Keratinocyte (primary cell): ENCODE results near the gene HDAC8. TPM values are rescaled to one million over a fixed set of nuclear protein-coding genes. Genes with fewer than 3 reads are reported as not detected.

Experiments
- DNase-seq: peaks from one replicate; pipeline ENCODE4 v3.0.0-alpha.2; 2011; ENCODE audit warnings: low read depth, missing footprints, low spot score
- FAIRE-seq: peaks from 2 replicates; lab custom pipeline; 2011; peaks lifted over from hg19 to GRCh38; lab: Jason Lieb, UNC
- H2AFZ ChIP-seq: 2 replicates; pipeline ENCODE4 v1.6.0; 2012; ENCODE audit warnings: low read length, control low read depth, inconsistent platforms; ENCODE audit not compliant: control insufficient read depth
- H3K27ac ChIP-seq: 2 replicates; pipeline ENCODE4 v1.5.1; 2011; ENCODE audit warnings: low read length; ENCODE audit not compliant: control insufficient read depth, insufficient read depth
- H3K27me3 ChIP-seq: 3 replicates; pipeline ENCODE4 v1.6.0; 2011; ENCODE audit warnings: low read length; ENCODE audit not compliant: control insufficient read depth, insufficient read depth; ENCODE audit errors: extremely low read depth
- H3K36me3 ChIP-seq, 2 experiments: 2 replicates in 1 of 2; 3 replicates in 1 of 2; pipeline ENCODE4 v1.5.1; 2011; ENCODE audit warnings: low read length in 2 of 2, mild to moderate bottlenecking in 1 of 2; ENCODE audit not compliant: control insufficient read depth in 2 of 2, insufficient read depth in 2 of 2; ENCODE audit errors: extremely low read depth in 1 of 2
- H3K4me1 ChIP-seq: 3 replicates; pipeline ENCODE4 v1.5.1; 2011; ENCODE audit warnings: low read length; ENCODE audit not compliant: control insufficient read depth, insufficient read depth; ENCODE audit errors: extremely low read depth
- H3K4me2 ChIP-seq: 3 replicates; pipeline ENCODE4 v1.6.0; 2011; ENCODE audit warnings: low read depth, low read length; ENCODE audit not compliant: control insufficient read depth, insufficient read depth; ENCODE audit errors: extremely low read depth
- H3K4me3 ChIP-seq, 3 experiments: fragments of 200-600 bp in 1 of 3; sonication (generic) in 1 of 3; 2 replicates in 2 of 3; 3 replicates in 1 of 3; pipeline ENCODE4 v1.5.1; 2011 to 2016; ENCODE audit warnings: low read length in 3 of 3, mild to moderate bottlenecking in 3 of 3, control low read depth in 2 of 3, inconsistent platforms in 1 of 3, low read depth in 1 of 3, mixed read lengths in 1 of 3, mixed run types in 1 of 3, moderate library complexity in 1 of 3; ENCODE audit not compliant: control insufficient read depth in 2 of 3, insufficient read depth in 2 of 3; ENCODE audit errors: extremely low read depth in 1 of 3
- H3K79me2 ChIP-seq: 2 replicates; pipeline ENCODE4 v1.6.0; 2012; ENCODE audit warnings: low read length; ENCODE audit not compliant: control insufficient read depth, insufficient read depth
- H3K9ac ChIP-seq: 3 replicates; pipeline ENCODE4 v1.6.0; 2011; ENCODE audit warnings: low read length; ENCODE audit not compliant: control insufficient read depth, insufficient read depth; ENCODE audit errors: extremely low read depth
- H3K9me1 ChIP-seq: 3 replicates; pipeline ENCODE4 v1.6.0; 2011; ENCODE audit warnings: low read length; ENCODE audit not compliant: control insufficient read depth, insufficient read depth; ENCODE audit errors: extremely low read depth
- H3K9me3 ChIP-seq: 2 replicates; pipeline ENCODE4 v1.5.1; 2012; ENCODE audit warnings: low read depth, low read length; ENCODE audit not compliant: control insufficient read depth
- H4K20me1 ChIP-seq: 3 replicates; pipeline ENCODE4 v1.6.0; 2011; ENCODE audit warnings: low read length; ENCODE audit not compliant: control insufficient read depth, insufficient read depth; ENCODE audit errors: extremely low read depth
- CTCF ChIP-seq, 3 experiments: IDR thresholded peaks in 1 of 3; conservative IDR thresholded peaks in 1 of 3; optimal IDR thresholded peaks in 1 of 3; 2 replicates in 2 of 3; 3 replicates in 1 of 3; pipeline versions ENCODE3 to v1.5.1; 2011; ENCODE audit warnings: low read length in 3 of 3, mild to moderate bottlenecking in 3 of 3, moderate library complexity in 2 of 3, control low read depth in 1 of 3, inconsistent platforms in 1 of 3; ENCODE audit not compliant: insufficient read depth in 2 of 3; ENCODE audit errors: extremely low read depth in 1 of 3
- EZH2 ChIP-seq: IDR thresholded peaks from one replicate; pipeline ENCODE4 v1.6.1; 2012; ENCODE audit warnings: inconsistent platforms, mild to moderate bottlenecking, low read length, moderate library complexity
- dilution Hi-C: fragments of 300-500 bp; cut with MboI; formaldehyde crosslinking; loops from one replicate; pipeline ENCODE4 v1.7.0; 2020; ENCODE audit warnings: low sequenced_read_pairs; ENCODE audit not compliant: extremely low pct_ligation_motif_present
- polyA plus RNA-seq, 5 experiments: library from polyadenylated mRNA; depleted of rRNA in 3 of 5; stranded (reverse) in 3 of 5; stranded (forward) in 1 of 5; unstranded in 1 of 5; fragments of >200 nt; gene quantifications; 1 replicate in 1 of 5; 2 replicates in 3 of 5; 3 replicates in 1 of 5; pipeline versions ENCODE4 v1.2.1 to v1.2.3, GENCODE V29; 2011 to 2012; ENCODE audit warnings: missing spikeins in 2 of 5, low read depth in 1 of 5, low replicate concordance in 1 of 5

HDAC8 gene
- polyA plus RNA-seq, 1 donor (not counting 4 experiments of a cell fraction or from before 2014, with no cell fraction given): 27.3 TPM

DNA sequence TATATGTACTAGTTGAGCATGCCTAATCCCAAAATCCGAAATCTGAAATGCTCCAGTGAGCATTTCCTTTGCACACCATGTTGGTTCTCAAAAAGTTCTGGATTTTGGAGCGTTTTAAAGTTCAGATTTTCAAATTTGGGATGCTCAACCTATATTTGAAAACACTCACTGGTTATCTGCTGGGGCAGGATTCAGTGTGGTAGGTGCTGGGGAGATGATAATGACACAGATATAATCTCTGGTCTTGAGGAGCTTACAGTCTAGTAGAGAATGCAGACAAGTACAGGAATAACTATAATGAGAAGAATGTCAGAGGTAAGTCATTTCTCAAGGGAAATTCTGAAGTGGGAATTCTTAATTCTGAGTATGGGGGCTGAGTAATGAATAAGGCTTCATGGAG lies 207.5 kb downstream of the HDAC8 start:
- H3K9ac ChIP-seq: no peak overlapping the region
- H3K27ac ChIP-seq: no peak overlapping the region
- no peak overlapping the region for H3K4me2 ChIP-seq
- no peak for TF ChIP-seq CTCF (optimal IDR thresholded peaks at IDR 0.05 in 1 of 3, IDR thresholded peaks at IDR 0.05 in 1 of 3, conservative IDR thresholded peaks at IDR 0.05 in 1 of 3; ENCODE audit: extremely low read depth in 1 of 3, insufficient read depth in 2 of 3, low read length in 3 of 3)
- no peak for TF ChIP-seq EZH2
- no peaks in the 10 kb centered on the region for H3K9me1 ChIP-seq
- H3K79me2 ChIP-seq: no peaks in the 10 kb centered on the region
- H3K36me3 ChIP-seq: no peaks in the 10 kb centered on the region
- no peaks in the 10 kb centered on the region for H4K20me1 ChIP-seq
- no peak for DNase-seq
- dilution Hi-C loops: no loop called here
- no peak overlapping the region for H3K4me3 ChIP-seq
- FAIRE-seq: no peak
- no peaks in the 10 kb centered on the region for H3K9me3 ChIP-seq
- H3K4me1 ChIP-seq: no peaks in the 10 kb centered on the region
- H2AFZ ChIP-seq: no peak overlapping the region
- peaks cover 9% of the 10 kb centered on the region for H3K27me3 ChIP-seq

- no peak overlapping the region for H3K4me2 ChIP-seq
- H3K9me3 ChIP-seq: no peaks in the 10 kb centered on the region
- no peak overlapping the region for H3K9ac ChIP-seq
- no peak overlapping the region for H2AFZ ChIP-seq
- TF ChIP-seq CTCF (optimal IDR thresholded peaks at IDR 0.05 in 1 of 3, IDR thresholded peaks at IDR 0.05 in 1 of 3, conservative IDR thresholded peaks at IDR 0.05 in 1 of 3; ENCODE audit: extremely low read depth in 1 of 3, insufficient read depth in 2 of 3, low read length in 3 of 3): no peak
- no peak for TF ChIP-seq EZH2
- DNase-seq (no peak), FAIRE-seq (no peak)
- H3K4me1 ChIP-seq: no peaks in the 10 kb centered on the region
- H3K27ac ChIP-seq: no peak overlapping the region
- H3K4me3 ChIP-seq: no peak overlapping the region
- H3K36me3 ChIP-seq: no peaks in the 10 kb centered on the region
- dilution Hi-C loops: no loop called here
- H4K20me1 ChIP-seq: no peaks in the 10 kb centered on the region
- H3K27me3 ChIP-seq: peaks cover 7% of the 10 kb centered on the region
- no peaks in the 10 kb centered on the region for H3K79me2 ChIP-seq
- no peaks in the 10 kb centered on the region for H3K9me1 ChIP-seq
Observed at GRCh38 chrX:72360326-72360725, 212.3 kb downstream of the HDAC8 start.
